Measurements from ENCODE around the gene AOC1.

GRCh38 chr7:150856303-150857275 is 4.3 kb downstream of the AOC1 start:
- TF ChIP-seq POLR2A (IDR thresholded peaks at IDR 0.05) (no peak), EP300 (IDR thresholded peaks at IDR 0.05) (no peak)

Measured in tibial nerve (tissue), 3 donors.